Body of pancreas (tissue), 4 donors: ENCODE measurements around the gene CAMK2G.

Experiments
- POLR2A ChIP-seq, 3 donors: fragments of 450-650 bp; IDR thresholded peaks; one replicate each; pipeline ENCODE4 v1.6.1; 2016; ENCODE audit warnings: antibody characterized with exemption in 3 of 3, mild to moderate bottlenecking in 2 of 3
- TF ChIP-seq, protein P1 (sequence below), 7 experiments: fragments of 450-650 bp in 4 of 7; fragments of 200-600 bp in 3 of 7; sonication (generic) in 3 of 7; IDR thresholded peaks; one replicate each; pipeline ENCODE4 v1.5.1; 2016 to 2019; ENCODE audit warnings: antibody characterized with exemption in 7 of 7

DNA sequence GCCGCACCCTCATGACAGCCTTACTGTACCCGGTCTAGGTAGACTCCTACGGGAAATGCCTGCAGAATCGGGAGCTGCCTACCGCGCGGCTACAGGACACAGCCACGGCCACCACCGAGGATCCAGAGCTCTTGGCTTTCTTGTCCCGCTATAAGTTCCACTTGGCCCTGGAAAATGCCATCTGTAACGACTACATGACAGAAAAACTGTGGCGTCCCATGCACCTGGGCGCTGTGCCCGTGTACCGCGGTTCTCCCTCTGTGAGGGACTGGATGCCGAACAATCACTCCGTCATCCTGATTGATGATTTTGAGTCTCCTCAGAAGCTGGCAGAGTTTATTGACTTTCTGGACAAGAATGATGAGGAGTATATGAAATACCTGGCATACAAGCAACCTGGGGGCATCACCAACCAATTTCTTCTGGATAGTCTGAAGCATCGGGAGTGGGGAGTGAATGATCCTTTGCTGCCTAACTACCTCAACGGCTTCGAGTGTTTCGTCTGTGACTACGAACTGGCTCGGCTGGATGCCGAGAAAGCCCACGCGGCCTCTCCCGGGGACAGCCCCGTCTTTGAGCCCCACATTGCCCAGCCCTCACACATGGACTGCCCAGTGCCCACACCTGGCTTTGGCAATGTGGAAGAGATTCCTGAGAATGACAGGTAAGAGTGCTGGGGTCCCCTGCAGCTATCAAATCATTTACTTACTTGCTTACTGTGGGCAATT is 101.0 kb downstream of the CAMK2G start:
- TF ChIP-seq, protein P1, sequence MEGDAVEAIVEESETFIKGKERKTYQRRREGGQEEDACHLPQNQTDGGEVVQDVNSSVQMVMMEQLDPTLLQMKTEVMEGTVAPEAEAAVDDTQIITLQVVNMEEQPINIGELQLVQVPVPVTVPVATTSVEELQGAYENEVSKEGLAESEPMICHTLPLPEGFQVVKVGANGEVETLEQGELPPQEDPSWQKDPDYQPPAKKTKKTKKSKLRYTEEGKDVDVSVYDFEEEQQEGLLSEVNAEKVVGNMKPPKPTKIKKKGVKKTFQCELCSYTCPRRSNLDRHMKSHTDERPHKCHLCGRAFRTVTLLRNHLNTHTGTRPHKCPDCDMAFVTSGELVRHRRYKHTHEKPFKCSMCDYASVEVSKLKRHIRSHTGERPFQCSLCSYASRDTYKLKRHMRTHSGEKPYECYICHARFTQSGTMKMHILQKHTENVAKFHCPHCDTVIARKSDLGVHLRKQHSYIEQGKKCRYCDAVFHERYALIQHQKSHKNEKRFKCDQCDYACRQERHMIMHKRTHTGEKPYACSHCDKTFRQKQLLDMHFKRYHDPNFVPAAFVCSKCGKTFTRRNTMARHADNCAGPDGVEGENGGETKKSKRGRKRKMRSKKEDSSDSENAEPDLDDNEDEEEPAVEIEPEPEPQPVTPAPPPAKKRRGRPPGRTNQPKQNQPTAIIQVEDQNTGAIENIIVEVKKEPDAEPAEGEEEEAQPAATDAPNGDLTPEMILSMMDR (IDR thresholded peaks at IDR 0.05): no peak
- no peak for TF ChIP-seq POLR2A (IDR thresholded peaks at IDR 0.05)
